Calu3 (cell line): ENCODE results near the gene FEM1B. TPM values are rescaled to one million over a fixed set of nuclear protein-coding genes. Genes with fewer than 3 reads are reported as not detected.

Source experiments
- BruUV-seq: library from RNA; stranded (reverse); fragments of 400-500 nt; replicated peaks from 2 replicates; lab custom pipeline; 2021; lab: Mats Ljungman, UMichigan
- CTCF ChIA-PET: fragments of 300-600 bp; sonication (Branson Sonifier 250); formaldehyde crosslinking; loops from one replicate; lab custom pipeline; 2022; ENCODE audit warnings: antibody characterized with exemption; lab: Charles Lee
- DNase-seq: peaks from one replicate; pipeline ENCODE4 v3.0.0; 2022
- H3K27ac Mint-ChIP-seq: one replicate; pipeline ENCODE4 v1.8.0; 2022; ENCODE audit warnings: mixed read lengths; ENCODE audit not compliant: unreplicated experiment
- H3K27me3 Mint-ChIP-seq: one replicate; pipeline ENCODE4 v1.8.0; 2022; ENCODE audit warnings: mixed read lengths; ENCODE audit not compliant: unreplicated experiment
- H3K36me3 Mint-ChIP-seq: one replicate; pipeline ENCODE4 v1.8.0; 2022; ENCODE audit warnings: mild to moderate bottlenecking, moderate library complexity, mixed read lengths; ENCODE audit not compliant: insufficient read depth, unreplicated experiment
- H3K4me1 Mint-ChIP-seq: one replicate; pipeline ENCODE4 v1.8.0; 2022; ENCODE audit warnings: mild to moderate bottlenecking, low read depth, mixed read lengths; ENCODE audit not compliant: unreplicated experiment
- H3K4me3 Mint-ChIP-seq: one replicate; pipeline ENCODE4 v1.8.0; 2022; ENCODE audit warnings: mild to moderate bottlenecking, low read depth, moderate library complexity, mixed read lengths; ENCODE audit not compliant: unreplicated experiment
- H3K9me3 Mint-ChIP-seq: one replicate; pipeline ENCODE4 v1.8.0; 2022; ENCODE audit warnings: low read depth, mixed read lengths; ENCODE audit not compliant: unreplicated experiment
- CTCF ChIP-seq: fragments of 200-600 bp; IDR thresholded peaks from one replicate; pipeline ENCODE4 v1.8.0; 2022; ENCODE audit warnings: antibody characterized with exemption; ENCODE audit not compliant: unreplicated experiment
- intact Hi-C: fragments of 100-400 bp; cut with micrococcal nuclease; formaldehyde crosslinking; loops from one replicate; pipeline ENCODE4 v1.10.0; 2022; ENCODE audit not compliant: unreplicated experiment
- total RNA-seq: library from RNA; stranded (reverse); gene quantifications from 2 replicates; pipeline ENCODE4 v1.2.3, GENCODE V29; 2022

The FEM1B gene
- total RNA-seq, 1 experiment from 2014 or later: 41.4 TPM

DNA sequence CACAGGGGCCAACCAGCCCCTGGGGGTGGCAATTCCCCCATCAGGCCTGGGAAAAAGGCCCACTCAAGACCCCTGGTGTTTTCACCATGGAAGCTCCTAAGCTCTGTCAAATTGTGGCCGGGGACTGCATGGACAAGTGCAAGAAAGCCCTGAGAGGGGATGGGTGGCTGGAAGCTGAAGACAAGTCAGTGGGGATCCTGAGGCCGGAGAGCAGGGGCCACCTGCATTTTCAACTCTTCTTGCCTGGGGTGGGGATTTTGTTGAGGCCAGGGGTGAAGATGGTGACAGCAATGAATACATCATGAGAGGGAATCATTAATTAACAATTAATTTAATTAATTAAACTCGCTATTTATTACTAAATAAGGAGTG is 33.9 kb downstream of the FEM1B start:
- no TSS peak for BruUV-seq
- Mint-ChIP-seq H3K27ac (no peak overlapping the region), H3K36me3 (peaks cover 5% of the 10 kb centered on the region), H3K4me1 (peaks cover 8% of the 10 kb centered on the region), H3K9me3 (no peaks in the 10 kb centered on the region), H3K4me3 (no peak overlapping the region), H3K27me3 (peaks cover 96% of the 10 kb centered on the region)
- intact Hi-C loops: no loop called here
- DNase-seq: no peak
- CTCF ChIA-PET: no interaction called here
- no peak for TF ChIP-seq CTCF

DNA sequence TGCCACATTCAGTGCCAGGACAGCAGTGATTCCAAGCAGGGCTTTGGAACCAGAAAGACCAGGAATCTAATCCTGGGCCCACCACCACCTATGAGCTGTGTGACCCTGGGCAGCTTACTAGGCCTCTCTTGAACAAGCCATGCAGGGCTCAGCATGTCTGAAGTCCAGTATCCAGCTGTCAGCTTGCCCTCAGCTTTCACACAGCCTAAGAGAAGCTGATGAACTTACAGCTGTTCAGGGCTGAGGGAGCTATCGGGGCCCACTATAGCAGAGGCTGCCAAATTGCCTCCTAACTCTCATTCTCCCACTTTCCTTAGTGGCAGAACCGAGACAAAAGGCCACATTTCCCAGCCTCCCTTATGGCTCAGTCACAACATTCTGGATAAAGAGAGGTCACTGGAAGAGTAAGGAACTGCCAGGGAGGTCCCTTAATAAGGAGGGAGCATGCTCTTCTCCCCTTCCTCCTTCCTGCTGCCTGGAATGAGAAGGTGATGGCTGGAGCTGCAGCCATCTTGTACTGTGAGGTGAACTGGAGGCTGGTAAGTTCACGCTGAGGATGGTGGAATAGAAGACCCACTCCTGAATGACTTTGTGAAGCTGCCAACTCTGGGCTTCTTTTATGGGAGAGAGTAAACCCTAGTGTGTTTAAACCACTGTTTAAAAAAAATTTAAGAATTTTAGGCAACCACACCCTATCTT is 34.5 kb downstream of the FEM1B start:
- no peak for DNase-seq
- H3K36me3 Mint-ChIP-seq: no peaks in the 10 kb centered on the region
- intact Hi-C loops: no loop called here
- TF ChIP-seq CTCF: no peak
- H3K4me1 Mint-ChIP-seq: peaks cover 2% of the 10 kb centered on the region
- no peaks in the 10 kb centered on the region for H3K9me3 Mint-ChIP-seq
- no peak overlapping the region for H3K27ac Mint-ChIP-seq
- no peak overlapping the region for H3K4me3 Mint-ChIP-seq
- CTCF ChIA-PET: no interaction called here
- peaks cover 96% of the 10 kb centered on the region for H3K27me3 Mint-ChIP-seq
- BruUV-seq: no TSS peak

- BruUV-seq: no TSS peak
- H3K4me1 Mint-ChIP-seq: no peaks in the 10 kb centered on the region
- H3K4me3 Mint-ChIP-seq: no peak overlapping the region
Observed at GRCh38 chr15:68312701-68313204, 35.2 kb downstream of the FEM1B start.

More at GRCh38 chr15:68312701-68313204, 35.2 kb downstream of the FEM1B start:
- DNase-seq: no peak
- H3K9me3 Mint-ChIP-seq: no peaks in the 10 kb centered on the region
- CTCF ChIA-PET: no interaction called here
- intact Hi-C loops: no loop called here
- H3K27ac Mint-ChIP-seq: no peak overlapping the region
- H3K27me3 Mint-ChIP-seq: peaks cover 96% of the 10 kb centered on the region
- H3K36me3 Mint-ChIP-seq: no peaks in the 10 kb centered on the region
- no peak for TF ChIP-seq CTCF
